ENCODE measurements around the gene DFFB.

The DFFB gene

GRCh38 chr1:3879099-3879498 is 21.8 kb downstream of the DFFB start:
- DNase-seq = no peak

- no peak for DNase-seq
Observed at GRCh38 chr1:3879787-3880428, 22.6 kb downstream of the DFFB start.

GRCh38 chr1:3880429-3881192 is 23.3 kb downstream of the DFFB start:
- DNase-seq = no peak

GRCh38 chr1:3881193-3881480 is 23.9 kb downstream of the DFFB start:
- no peak for DNase-seq

- no peak for DNase-seq
Observed at GRCh38 chr1:3883194-3883925, 26.1 kb downstream of the DFFB start.

DNA sequence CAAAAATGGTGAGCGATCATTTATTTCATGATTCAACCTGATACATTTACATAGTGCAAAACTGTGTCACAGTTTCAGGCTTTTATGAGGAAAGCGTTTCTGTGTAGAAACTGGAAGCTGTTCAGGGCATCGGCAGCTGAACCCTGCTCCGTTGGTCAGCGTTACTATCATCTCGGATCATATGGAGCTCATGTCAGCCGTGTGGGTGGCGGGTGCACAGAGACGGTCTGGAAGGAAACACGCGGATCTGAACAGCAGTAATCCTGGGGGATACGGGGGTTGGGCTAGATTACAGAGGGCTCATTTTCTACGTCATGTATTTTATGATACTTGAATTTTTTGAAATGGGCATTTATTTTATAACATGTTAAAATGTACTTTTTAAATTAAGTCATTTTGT is 27.7 kb downstream of the DFFB start:
- no peak for DNase-seq

- DNase-seq = no peak
Observed at GRCh38 chr1:3885611-3886010, 28.3 kb downstream of the DFFB start.

DNA sequence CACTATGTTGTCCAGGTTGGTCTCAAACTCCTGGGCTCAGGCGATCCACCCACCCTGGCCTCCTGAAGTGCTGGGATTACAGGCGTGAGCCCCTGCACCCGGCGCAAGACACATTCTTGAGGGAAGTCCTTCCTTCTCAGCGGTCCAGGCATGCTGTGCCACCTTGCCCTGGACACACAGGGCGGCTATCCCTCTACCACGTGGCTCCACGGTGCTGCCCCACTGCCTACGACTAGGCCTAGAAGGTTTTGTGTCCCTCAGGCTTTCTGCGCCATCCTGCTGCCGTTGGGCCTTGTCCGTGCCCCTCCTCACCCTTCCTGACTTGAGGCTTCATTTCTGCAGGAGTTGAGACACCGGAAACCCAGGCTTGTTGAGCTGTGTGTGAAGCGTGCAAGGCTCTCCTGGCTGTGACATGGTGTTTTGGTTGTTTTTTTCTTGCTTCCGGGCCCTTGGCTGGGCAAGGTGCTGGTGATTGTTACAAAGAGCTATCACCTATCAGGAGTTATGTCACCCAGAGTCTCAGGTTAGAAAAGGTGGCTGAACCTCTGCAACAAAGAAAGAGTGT is 28.9 kb downstream of the DFFB start:
- no peak for DNase-seq

GRCh38 chr1:3886691-3887090 is 29.4 kb downstream of the DFFB start:
- no peak for DNase-seq

DNA sequence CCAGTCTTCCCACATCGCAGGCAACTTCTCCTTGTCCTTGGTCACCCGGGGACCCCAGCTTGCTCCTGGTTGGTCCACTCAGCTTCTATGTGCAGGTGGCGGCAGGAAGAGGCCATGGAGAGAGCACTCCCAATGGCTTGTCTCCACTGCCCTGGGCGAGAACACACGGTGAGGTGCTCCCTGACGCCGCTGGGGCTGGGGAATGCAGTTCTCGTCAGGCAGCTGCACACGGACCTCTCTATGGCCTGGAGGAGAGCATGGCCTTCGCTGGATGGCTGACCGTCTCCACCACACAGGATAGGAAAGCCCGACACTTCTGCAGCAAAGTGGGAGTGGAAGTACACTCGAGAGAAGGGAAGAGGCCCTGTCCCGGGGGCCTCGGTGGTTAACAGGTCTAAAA is 31.0 kb downstream of the DFFB start:
- DNase-seq = no peak

GRCh38 chr1:3889936-3890335 is 32.7 kb downstream of the DFFB start:
- no peak for DNase-seq

GRCh38 chr1:3890389-3891328 is 33.4 kb downstream of the DFFB start:
- DNase-seq = no peak

- DNase-seq = no peak
Observed at GRCh38 chr1:3891329-3891865, 34.1 kb downstream of the DFFB start.

DNA sequence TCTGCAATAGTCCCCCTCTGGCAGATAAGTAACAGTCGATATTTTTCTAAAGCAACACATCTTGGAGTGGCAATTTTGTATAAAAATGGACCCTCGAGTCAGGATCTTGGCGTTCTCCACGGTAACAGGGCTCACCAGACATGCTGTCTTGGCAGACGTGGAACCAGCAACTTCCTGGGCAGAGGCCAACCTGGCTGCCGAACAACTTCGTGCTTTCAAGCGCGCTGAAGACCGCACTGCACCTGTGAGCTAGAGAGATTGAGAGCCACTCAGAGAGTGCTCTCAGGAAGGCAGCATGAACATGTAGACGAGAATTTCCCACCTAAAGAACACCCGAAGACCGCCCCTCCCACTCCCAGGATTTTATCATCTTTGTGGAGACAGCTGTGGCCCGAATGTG is 35.5 kb downstream of the DFFB start:
- no peak for DNase-seq

- DNase-seq = no peak
Observed at GRCh38 chr1:3893190-3893589, 35.9 kb downstream of the DFFB start.

DNA sequence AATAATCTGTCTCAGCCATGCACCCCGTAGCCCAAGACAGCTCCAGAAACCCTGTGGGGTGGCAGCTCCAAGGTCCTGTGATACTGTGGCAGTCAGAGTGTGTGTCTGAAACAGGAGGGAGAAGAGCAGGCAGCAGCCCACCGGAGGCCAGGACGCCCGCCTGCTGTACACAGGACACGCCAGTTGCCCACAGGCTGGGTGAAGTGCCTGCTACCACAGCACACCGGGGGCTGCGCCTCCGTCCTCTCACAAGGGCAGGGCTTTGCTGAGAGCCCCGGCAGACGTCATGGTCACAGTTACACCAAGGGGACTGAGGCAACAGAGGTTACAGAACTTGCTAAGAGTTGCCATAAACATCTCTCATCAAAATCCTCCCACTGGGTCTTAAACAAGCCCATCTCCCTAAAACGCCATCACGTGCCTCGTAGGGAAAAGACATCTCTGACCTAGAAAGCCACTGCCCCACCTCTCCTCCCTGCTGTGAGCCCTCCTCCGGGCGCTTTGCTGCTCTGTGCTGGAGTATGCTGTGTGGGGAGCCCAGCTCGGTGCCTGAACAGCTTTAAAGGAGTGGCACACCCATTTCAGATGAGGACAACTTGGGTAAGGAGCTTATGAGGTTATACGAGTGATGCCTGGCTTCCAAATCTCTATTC is 37.5 kb downstream of the DFFB start:
- DNase-seq = no peak

GRCh38 chr1:3895279-3895950 is 38.1 kb downstream of the DFFB start:
- DNase-seq = no peak

GRCh38 chr1:3895951-3896325 is 38.7 kb downstream of the DFFB start:
- DNase-seq = no peak

DNA sequence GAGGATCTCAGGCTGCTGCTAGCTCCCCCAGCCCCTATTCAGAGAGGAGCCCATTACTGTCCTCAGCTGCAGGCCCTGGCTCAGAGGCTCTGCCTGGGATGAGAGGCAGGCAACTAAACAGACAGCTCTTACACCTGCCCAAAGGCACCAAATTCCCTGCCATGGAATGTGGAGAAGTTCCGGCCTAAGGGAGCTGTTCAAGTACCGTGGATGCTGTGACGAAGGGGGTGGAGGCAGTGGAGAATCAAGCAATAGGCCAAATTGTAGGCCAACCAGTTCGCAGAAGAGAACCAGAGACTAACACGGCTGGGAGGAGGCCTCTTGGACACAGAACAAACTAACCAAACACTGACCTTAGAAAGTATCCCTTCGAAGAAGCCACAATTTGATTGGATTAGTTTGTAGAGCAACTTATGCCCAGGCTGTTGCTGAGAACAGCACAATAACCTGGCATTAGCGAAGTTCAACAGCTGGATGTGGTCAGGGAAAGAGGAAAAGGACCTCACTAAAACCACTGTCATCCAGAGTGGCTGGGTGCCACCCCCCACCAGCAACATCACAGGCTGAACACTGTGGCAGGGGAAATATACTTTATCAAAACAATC is 39.2 kb downstream of the DFFB start:
- no peak for DNase-seq

- DNase-seq = no peak
Observed at GRCh38 chr1:3898475-3898735, 41.1 kb downstream of the DFFB start.
